Breast epithelium (tissue), 4 donors: ENCODE data around the gene PALLD. TPM values are rescaled to one million over a fixed set of nuclear protein-coding genes. Genes with fewer than 3 reads are reported as not detected.
A peak's percentile ranks its signal among the peaks of the same experiment; 100 is the strongest.

ENCODE experiments used
- DNase-seq, 2 donors: peaks; one replicate each; pipeline ENCODE4 v3.0.0-alpha.2; 2019; ENCODE audit warnings: low spot score in 2 of 2
- H3K27ac ChIP-seq, 2 donors: fragments of 200-600 bp; sonication (generic) in 1 of 2; one replicate each; pipeline ENCODE4 v1.5.1; 2016 to 2019; ENCODE audit warnings: mild to moderate bottlenecking in 1 of 2
- H3K27me3 ChIP-seq, 2 donors: fragments of 200-600 bp; sonication (generic) in 1 of 2; one replicate each; pipeline versions ENCODE4 v1.5.1 to v1.6.0; 2017 to 2019; ENCODE audit warnings: control low read depth in 1 of 2, mild to moderate bottlenecking in 1 of 2
- H3K36me3 ChIP-seq: fragments of 200-600 bp; one replicate; pipeline ENCODE4 v1.5.1; 2019
- H3K4me1 ChIP-seq, 2 donors: fragments of 200-600 bp; sonication (generic); one replicate each; pipeline ENCODE4 v1.5.1; 2016 to 2019; ENCODE audit warnings: control low read depth in 1 of 2
- H3K4me3 ChIP-seq, 3 donors: fragments of 200-600 bp; sonication (generic); 1 replicate in 2 of 3; 2 replicates in 1 of 3; pipeline ENCODE4 v1.5.1; 2016 to 2019; ENCODE audit warnings: mild to moderate bottlenecking in 3 of 3, moderate library complexity in 2 of 3
- H3K9me3 ChIP-seq, 2 donors: fragments of 200-600 bp; sonication (generic) in 1 of 2; one replicate each; pipeline ENCODE4 v1.5.1; 2016 to 2019; ENCODE audit warnings: control low read depth in 1 of 2
- CTCF ChIP-seq, 3 donors: fragments of 450-650 bp; IDR thresholded peaks; one replicate each; pipeline ENCODE4 v1.5.1; 2016 to 2017; ENCODE audit warnings: antibody characterized with exemption in 3 of 3, mild to moderate bottlenecking in 3 of 3, moderate library complexity in 3 of 3
- POLR2A ChIP-seq: fragments of 450-650 bp; IDR thresholded peaks from one replicate; pipeline ENCODE4 v1.6.1; 2016; ENCODE audit warnings: antibody characterized with exemption, mild to moderate bottlenecking, moderate library complexity
- POLR2AphosphoS5 ChIP-seq, 3 donors: sonication (generic); formaldehyde crosslinking; IDR thresholded peaks; one replicate each; pipeline ENCODE4 v1.6.1; 2017; ENCODE audit warnings: antibody characterized with exemption in 3 of 3
- intact Hi-C: fragments of 100-400 bp; cut with DNase I; formaldehyde crosslinking; loops from one replicate; pipeline ENCODE4 v1.15.1; 2023; ENCODE audit warnings: low total_unique reads
- total RNA-seq, 3 donors: library from RNA; depleted of rRNA; stranded (reverse); fragments of >200 nt; gene quantifications; one replicate each; pipeline ENCODE4 v1.1.0, GENCODE V29; 2016

PALLD gene
- total RNA-seq, 3 donors from 2014 or later = 96.0 to 186 (median 174) TPM

GRCh38 chr4:168685136-168685809 is 188.4 kb downstream of the PALLD start:
- H3K27ac ChIP-seq = no peak overlapping the region
- H3K36me3 ChIP-seq = no peaks in the 10 kb centered on the region
- TF ChIP-seq POLR2AphosphoS5 (IDR thresholded peaks at IDR 0.05) (no peak), CTCF (IDR thresholded peaks at IDR 0.05) (no peak), POLR2A (no peak)
- no peaks in the 10 kb centered on the region for H3K27me3 ChIP-seq
- H3K4me3 ChIP-seq = no peak overlapping the region
- no peaks in the 10 kb centered on the region for H3K4me1 ChIP-seq
- intact Hi-C loops = no loop called here
- no peaks in the 10 kb centered on the region for H3K9me3 ChIP-seq
- no peak for DNase-seq

GRCh38 chr4:168688584-168688983 is 191.7 kb downstream of the PALLD start:
- H3K27me3 ChIP-seq = no peaks in the 10 kb centered on the region
- intact Hi-C loops = no loop called here
- H3K36me3 ChIP-seq = no peaks in the 10 kb centered on the region
- H3K27ac ChIP-seq = no peak overlapping the region
- DNase-seq = no peak
- no peak overlapping the region for H3K4me3 ChIP-seq
- H3K4me1 ChIP-seq = no peaks in the 10 kb centered on the region
- TF ChIP-seq CTCF (IDR thresholded peaks at IDR 0.05) (no peak), POLR2A (no peak), POLR2AphosphoS5 (IDR thresholded peaks at IDR 0.05) (no peak)
- no peaks in the 10 kb centered on the region for H3K9me3 ChIP-seq

- TF ChIP-seq POLR2AphosphoS5 (IDR thresholded peaks at IDR 0.05) (no peak), POLR2A (no peak), CTCF (IDR thresholded peaks at IDR 0.05) (no peak)
- intact Hi-C loops = no loop called here
- no peaks in the 10 kb centered on the region for H3K9me3 ChIP-seq
- H3K27ac ChIP-seq = no peak overlapping the region
- no peaks in the 10 kb centered on the region for H3K36me3 ChIP-seq
- no peaks in the 10 kb centered on the region for H3K27me3 ChIP-seq
- H3K4me3 ChIP-seq = no peak overlapping the region
- H3K4me1 ChIP-seq = no peaks in the 10 kb centered on the region
- no peak for DNase-seq
Measured at GRCh38 chr4:168689791-168690190, 192.9 kb downstream of the PALLD start.

- no peak for TF ChIP-seq POLR2A
- no peak for TF ChIP-seq POLR2AphosphoS5 (IDR thresholded peaks at IDR 0.05)
- no peak for TF ChIP-seq CTCF (IDR thresholded peaks at IDR 0.05)
- Histone ChIP-seq H3K4me3 (no peak overlapping the region), H3K36me3 (no peaks in the 10 kb centered on the region), H3K27me3 (no peaks in the 10 kb centered on the region), H3K27ac (no peak overlapping the region), H3K9me3 (no peaks in the 10 kb centered on the region), H3K4me1 (no peaks in the 10 kb centered on the region)
- intact Hi-C loops = no loop called here
- DNase-seq = no peak
Measured at GRCh38 chr4:168690199-168690598, 193.3 kb downstream of the PALLD start.

GRCh38 chr4:168691631-168692369 is 194.9 kb downstream of the PALLD start:
- H3K36me3 ChIP-seq = no peaks in the 10 kb centered on the region
- no peak for TF ChIP-seq POLR2A
- no peaks in the 10 kb centered on the region for H3K4me1 ChIP-seq
- no peaks in the 10 kb centered on the region for H3K9me3 ChIP-seq
- H3K4me3 ChIP-seq = no peak overlapping the region
- no peak for DNase-seq
- intact Hi-C loops = no loop called here
- H3K27ac ChIP-seq = peak overlapping the region; percentile 4 to 19
- H3K27me3 ChIP-seq = no peaks in the 10 kb centered on the region
